GM23338 (cell line): Measurements from ENCODE around the gene DACH2. TPM values are rescaled to one million over a fixed set of nuclear protein-coding genes. Genes with fewer than 3 reads are reported as not detected.
A peak's percentile ranks its signal among the peaks of the same experiment; 100 is the strongest.

Experiments used
- ATAC-seq: fragments of 200-7000 bp; cut with Tn5 transposase; 3 replicates; pipeline ENCODE4 v1.9.1; 2020
- DNase-seq: peaks from one replicate; pipeline ENCODE4 v3.0.0-alpha.2; 2015; ENCODE audit warnings: low spot score
- H2AFZ ChIP-seq: fragments of 200-600 bp; sonication (generic); 2 replicates; pipeline ENCODE4 v1.8.0; 2016; ENCODE audit warnings: antibody characterized with exemption, mild to moderate bottlenecking, moderate library complexity
- H3F3A ChIP-seq: fragments of 200-600 bp; sonication (generic); replicated peaks from 2 replicates; pipeline ENCODE4 v1.8.0; 2017; ENCODE audit warnings: antibody characterized with exemption, mixed run types, low read depth
- H3K27ac ChIP-seq: fragments of 200-600 bp; sonication (generic); 2 replicates; pipeline ENCODE4 v1.6.1; 2016; ENCODE audit warnings: low read depth
- H3K27me3 ChIP-seq: fragments of 200-600 bp; sonication (generic); 2 replicates; pipeline ENCODE4 v1.8.0; 2016; ENCODE audit warnings: mild to moderate bottlenecking, mixed run types, moderate library complexity; ENCODE audit not compliant: insufficient read depth
- H3K36me3 ChIP-seq: fragments of 200-600 bp; sonication (generic); 2 replicates; pipeline ENCODE4 v1.8.0; 2016; ENCODE audit warnings: mild to moderate bottlenecking; ENCODE audit not compliant: insufficient read depth
- H3K4me1 ChIP-seq: fragments of 200-600 bp; sonication (generic); 2 replicates; pipeline ENCODE4 v1.8.0; 2016; ENCODE audit warnings: mild to moderate bottlenecking, moderate library complexity; ENCODE audit not compliant: insufficient read depth
- H3K4me2 ChIP-seq: fragments of 200-600 bp; sonication (generic); 2 replicates; pipeline ENCODE4 v1.7.1; 2017; ENCODE audit warnings: mixed run types
- H3K4me3 ChIP-seq: fragments of 200-600 bp; sonication (generic); 2 replicates; pipeline ENCODE4 v1.6.1; 2016; ENCODE audit warnings: mixed run types
- H3K79me2 ChIP-seq: fragments of 200-600 bp; sonication (generic); replicated peaks from 2 replicates; pipeline ENCODE4 v1.8.0; 2017; ENCODE audit warnings: mild to moderate bottlenecking; ENCODE audit not compliant: insufficient read depth
- H3K9me2 ChIP-seq: fragments of 200-600 bp; sonication (generic); 2 replicates; pipeline ENCODE4 v1.8.0; 2017; ENCODE audit not compliant: insufficient read depth
- H4K20me1 ChIP-seq: fragments of 200-600 bp; sonication (generic); replicated peaks from 2 replicates; pipeline ENCODE4 v1.8.0; 2017; ENCODE audit warnings: mild to moderate bottlenecking; ENCODE audit not compliant: insufficient read depth
- H3K27ac Mint-ChIP-seq: 2 replicates; pipeline ENCODE4 v1.8.0; 2020; ENCODE audit warnings: inconsistent platforms, mild to moderate bottlenecking, moderate library complexity, mixed read lengths
- H3K27me3 Mint-ChIP-seq: 3 replicates; pipeline ENCODE4 v1.8.0; 2022; ENCODE audit warnings: low read depth, mild to moderate bottlenecking, moderate library complexity, mixed read lengths, inconsistent platforms; ENCODE audit not compliant: insufficient read depth, poor library complexity
- H3K36me3 Mint-ChIP-seq: 3 replicates; pipeline ENCODE4 v1.8.0; 2021; ENCODE audit warnings: low read depth, mild to moderate bottlenecking, inconsistent platforms, moderate library complexity, mixed read lengths
- H3K4me1 Mint-ChIP-seq: 3 replicates; pipeline ENCODE4 v1.8.0; 2020; ENCODE audit warnings: mild to moderate bottlenecking, inconsistent platforms, mixed read lengths
- H3K4me3 Mint-ChIP-seq: 3 replicates; pipeline ENCODE4 v1.8.0; 2021; ENCODE audit warnings: moderate library complexity, mild to moderate bottlenecking, inconsistent platforms, mixed read lengths
- H3K9me3 Mint-ChIP-seq: 3 replicates; pipeline ENCODE4 v1.8.0; 2020; ENCODE audit warnings: moderate library complexity, mild to moderate bottlenecking, inconsistent platforms, mixed read lengths
- EZH2 ChIP-seq: fragments of 200-600 bp; sonication (generic); IDR thresholded peaks from one replicate; pipeline ENCODE4 v1.8.0; 2017; ENCODE audit warnings: antibody characterized with exemption, mild to moderate bottlenecking, low read depth; ENCODE audit not compliant: unreplicated experiment
- EZH2phosphoT487 ChIP-seq: fragments of 200-600 bp; sonication (generic); IDR thresholded peaks from one replicate; pipeline ENCODE4 v1.8.1; 2018; ENCODE audit warnings: antibody characterized with exemption; ENCODE audit not compliant: unreplicated experiment
- JUNB ChIP-seq: IDR thresholded peaks from one replicate; pipeline ENCODE4 v1.6.1; 2016; ENCODE audit warnings: antibody characterized with exemption; ENCODE audit not compliant: unreplicated experiment
- POLR2AphosphoS5 ChIP-seq: IDR thresholded peaks from 2 replicates; pipeline ENCODE4 v1.6.1; 2016; ENCODE audit warnings: antibody characterized with exemption, low read depth
- STAT1 ChIP-seq: IDR thresholded peaks from one replicate; pipeline ENCODE4 v1.6.1; 2016; ENCODE audit warnings: antibody characterized with exemption; ENCODE audit not compliant: unreplicated experiment
- ZNF331 ChIP-seq: fragments of 250-450 bp; sonication (Bioruptor Pico); IDR thresholded peaks from 2 replicates; pipeline ENCODE4 v1.5.0; 2020; ENCODE audit warnings: low read depth, mild to moderate bottlenecking, moderate library complexity
- polyA plus RNA-seq: library from polyadenylated mRNA; unstranded; fragments of >200 nt; fragmentation: Nextera tagmentation; extraction: Ambion mirVana; gene quantifications from 2 replicates; pipeline ENCODE4 v1.2.1, GENCODE V29; 2016
- total RNA-seq: library from RNA; depleted of rRNA; stranded (reverse); fragments of >200 nt; shearing (Covaris generic); gene quantifications from 2 replicates; pipeline ENCODE4 v1.2.3, GENCODE V29; 2014
- TF ChIP-seq, protein P1 (sequence below): IDR thresholded peaks from one replicate; pipeline ENCODE4 v1.6.1; 2018; ENCODE audit warnings: antibody characterized with exemption; ENCODE audit not compliant: unreplicated experiment
- TF ChIP-seq, protein P2 (sequence below): fragments of 250-450 bp; sonication (Bioruptor Pico); IDR thresholded peaks from 2 replicates; pipeline ENCODE4 v1.5.0; 2020; ENCODE audit warnings: mild to moderate bottlenecking, moderate library complexity
- TF ChIP-seq, protein P3 (sequence below), 2 experiments: fragments of 200-600 bp in 1 of 2; sonication (generic) in 1 of 2; conservative IDR thresholded peaks; 2 replicates each; pipeline versions ENCODE4 v1.5.1 to v1.6.1; 2016 to 2017; ENCODE audit warnings: antibody characterized with exemption in 2 of 2, low read depth in 2 of 2, mild to moderate bottlenecking in 2 of 2, moderate library complexity in 1 of 2

The DACH2 gene
- total and polyA plus RNA-seq, 2 experiments from 2014 or later: 2.4 to 4.6 TPM

DNA sequence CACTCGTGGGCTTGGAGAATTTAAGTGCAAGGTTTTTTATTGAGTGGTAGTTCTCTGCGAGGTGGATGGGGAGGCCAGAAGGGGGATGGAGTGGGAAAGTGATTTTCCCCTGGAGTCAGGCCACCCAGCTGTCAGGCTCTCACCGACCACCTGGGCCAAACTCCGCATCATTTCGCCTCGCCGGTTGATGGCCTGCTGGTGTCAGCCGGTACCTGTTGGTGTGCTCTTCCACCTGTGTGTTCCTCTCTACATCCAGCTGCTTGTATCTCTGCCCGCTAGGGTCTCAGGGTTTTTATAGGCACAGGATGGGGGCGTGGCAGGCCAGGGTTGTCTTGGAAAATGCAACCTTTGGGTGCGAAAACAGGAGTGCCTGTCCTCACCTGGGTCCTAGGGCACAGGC, 200.9 kb downstream of the DACH2 start:
- H3K4me1 ChIP-seq: no peaks in the 10 kb centered on the region
- H3K79me2 ChIP-seq: no peaks in the 10 kb centered on the region
- Mint-ChIP-seq H3K9me3 (no peaks in the 10 kb centered on the region), H3K4me1 (no peaks in the 10 kb centered on the region), H3K27me3 (no peaks in the 10 kb centered on the region), H3K27ac (no peak overlapping the region), H3K36me3 (no peaks in the 10 kb centered on the region), H3K4me3 (no peak overlapping the region)
- H3K9me2 ChIP-seq: no peaks in the 10 kb centered on the region
- no peaks in the 10 kb centered on the region for H4K20me1 ChIP-seq
- peak; percentile 51; the same call in 2 of the 3 replicates for ATAC-seq
- H3K27ac ChIP-seq: no peak overlapping the region
- no peak overlapping the region for H3K4me2 ChIP-seq
- no peaks in the 10 kb centered on the region for H3K27me3 ChIP-seq
- no peaks in the 10 kb centered on the region for H3F3A ChIP-seq
- H3K36me3 ChIP-seq: no peaks in the 10 kb centered on the region
- DNase-seq: no peak
- H3K4me3 ChIP-seq: no peak overlapping the region
- no peak overlapping the region for H2AFZ ChIP-seq
- TF ChIP-seq, protein P1, sequence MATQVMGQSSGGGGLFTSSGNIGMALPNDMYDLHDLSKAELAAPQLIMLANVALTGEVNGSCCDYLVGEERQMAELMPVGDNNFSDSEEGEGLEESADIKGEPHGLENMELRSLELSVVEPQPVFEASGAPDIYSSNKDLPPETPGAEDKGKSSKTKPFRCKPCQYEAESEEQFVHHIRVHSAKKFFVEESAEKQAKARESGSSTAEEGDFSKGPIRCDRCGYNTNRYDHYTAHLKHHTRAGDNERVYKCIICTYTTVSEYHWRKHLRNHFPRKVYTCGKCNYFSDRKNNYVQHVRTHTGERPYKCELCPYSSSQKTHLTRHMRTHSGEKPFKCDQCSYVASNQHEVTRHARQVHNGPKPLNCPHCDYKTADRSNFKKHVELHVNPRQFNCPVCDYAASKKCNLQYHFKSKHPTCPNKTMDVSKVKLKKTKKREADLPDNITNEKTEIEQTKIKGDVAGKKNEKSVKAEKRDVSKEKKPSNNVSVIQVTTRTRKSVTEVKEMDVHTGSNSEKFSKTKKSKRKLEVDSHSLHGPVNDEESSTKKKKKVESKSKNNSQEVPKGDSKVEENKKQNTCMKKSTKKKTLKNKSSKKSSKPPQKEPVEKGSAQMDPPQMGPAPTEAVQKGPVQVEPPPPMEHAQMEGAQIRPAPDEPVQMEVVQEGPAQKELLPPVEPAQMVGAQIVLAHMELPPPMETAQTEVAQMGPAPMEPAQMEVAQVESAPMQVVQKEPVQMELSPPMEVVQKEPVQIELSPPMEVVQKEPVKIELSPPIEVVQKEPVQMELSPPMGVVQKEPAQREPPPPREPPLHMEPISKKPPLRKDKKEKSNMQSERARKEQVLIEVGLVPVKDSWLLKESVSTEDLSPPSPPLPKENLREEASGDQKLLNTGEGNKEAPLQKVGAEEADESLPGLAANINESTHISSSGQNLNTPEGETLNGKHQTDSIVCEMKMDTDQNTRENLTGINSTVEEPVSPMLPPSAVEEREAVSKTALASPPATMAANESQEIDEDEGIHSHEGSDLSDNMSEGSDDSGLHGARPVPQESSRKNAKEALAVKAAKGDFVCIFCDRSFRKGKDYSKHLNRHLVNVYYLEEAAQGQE: no peak
- TF ChIP-seq JUNB (no peak), POLR2AphosphoS5 (no peak), EZH2phosphoT487 (no peak), STAT1 (no peak), ZNF331 (CRISPR knock-in tag) (no peak), EZH2 (no peak)
- TF ChIP-seq, protein P2, sequence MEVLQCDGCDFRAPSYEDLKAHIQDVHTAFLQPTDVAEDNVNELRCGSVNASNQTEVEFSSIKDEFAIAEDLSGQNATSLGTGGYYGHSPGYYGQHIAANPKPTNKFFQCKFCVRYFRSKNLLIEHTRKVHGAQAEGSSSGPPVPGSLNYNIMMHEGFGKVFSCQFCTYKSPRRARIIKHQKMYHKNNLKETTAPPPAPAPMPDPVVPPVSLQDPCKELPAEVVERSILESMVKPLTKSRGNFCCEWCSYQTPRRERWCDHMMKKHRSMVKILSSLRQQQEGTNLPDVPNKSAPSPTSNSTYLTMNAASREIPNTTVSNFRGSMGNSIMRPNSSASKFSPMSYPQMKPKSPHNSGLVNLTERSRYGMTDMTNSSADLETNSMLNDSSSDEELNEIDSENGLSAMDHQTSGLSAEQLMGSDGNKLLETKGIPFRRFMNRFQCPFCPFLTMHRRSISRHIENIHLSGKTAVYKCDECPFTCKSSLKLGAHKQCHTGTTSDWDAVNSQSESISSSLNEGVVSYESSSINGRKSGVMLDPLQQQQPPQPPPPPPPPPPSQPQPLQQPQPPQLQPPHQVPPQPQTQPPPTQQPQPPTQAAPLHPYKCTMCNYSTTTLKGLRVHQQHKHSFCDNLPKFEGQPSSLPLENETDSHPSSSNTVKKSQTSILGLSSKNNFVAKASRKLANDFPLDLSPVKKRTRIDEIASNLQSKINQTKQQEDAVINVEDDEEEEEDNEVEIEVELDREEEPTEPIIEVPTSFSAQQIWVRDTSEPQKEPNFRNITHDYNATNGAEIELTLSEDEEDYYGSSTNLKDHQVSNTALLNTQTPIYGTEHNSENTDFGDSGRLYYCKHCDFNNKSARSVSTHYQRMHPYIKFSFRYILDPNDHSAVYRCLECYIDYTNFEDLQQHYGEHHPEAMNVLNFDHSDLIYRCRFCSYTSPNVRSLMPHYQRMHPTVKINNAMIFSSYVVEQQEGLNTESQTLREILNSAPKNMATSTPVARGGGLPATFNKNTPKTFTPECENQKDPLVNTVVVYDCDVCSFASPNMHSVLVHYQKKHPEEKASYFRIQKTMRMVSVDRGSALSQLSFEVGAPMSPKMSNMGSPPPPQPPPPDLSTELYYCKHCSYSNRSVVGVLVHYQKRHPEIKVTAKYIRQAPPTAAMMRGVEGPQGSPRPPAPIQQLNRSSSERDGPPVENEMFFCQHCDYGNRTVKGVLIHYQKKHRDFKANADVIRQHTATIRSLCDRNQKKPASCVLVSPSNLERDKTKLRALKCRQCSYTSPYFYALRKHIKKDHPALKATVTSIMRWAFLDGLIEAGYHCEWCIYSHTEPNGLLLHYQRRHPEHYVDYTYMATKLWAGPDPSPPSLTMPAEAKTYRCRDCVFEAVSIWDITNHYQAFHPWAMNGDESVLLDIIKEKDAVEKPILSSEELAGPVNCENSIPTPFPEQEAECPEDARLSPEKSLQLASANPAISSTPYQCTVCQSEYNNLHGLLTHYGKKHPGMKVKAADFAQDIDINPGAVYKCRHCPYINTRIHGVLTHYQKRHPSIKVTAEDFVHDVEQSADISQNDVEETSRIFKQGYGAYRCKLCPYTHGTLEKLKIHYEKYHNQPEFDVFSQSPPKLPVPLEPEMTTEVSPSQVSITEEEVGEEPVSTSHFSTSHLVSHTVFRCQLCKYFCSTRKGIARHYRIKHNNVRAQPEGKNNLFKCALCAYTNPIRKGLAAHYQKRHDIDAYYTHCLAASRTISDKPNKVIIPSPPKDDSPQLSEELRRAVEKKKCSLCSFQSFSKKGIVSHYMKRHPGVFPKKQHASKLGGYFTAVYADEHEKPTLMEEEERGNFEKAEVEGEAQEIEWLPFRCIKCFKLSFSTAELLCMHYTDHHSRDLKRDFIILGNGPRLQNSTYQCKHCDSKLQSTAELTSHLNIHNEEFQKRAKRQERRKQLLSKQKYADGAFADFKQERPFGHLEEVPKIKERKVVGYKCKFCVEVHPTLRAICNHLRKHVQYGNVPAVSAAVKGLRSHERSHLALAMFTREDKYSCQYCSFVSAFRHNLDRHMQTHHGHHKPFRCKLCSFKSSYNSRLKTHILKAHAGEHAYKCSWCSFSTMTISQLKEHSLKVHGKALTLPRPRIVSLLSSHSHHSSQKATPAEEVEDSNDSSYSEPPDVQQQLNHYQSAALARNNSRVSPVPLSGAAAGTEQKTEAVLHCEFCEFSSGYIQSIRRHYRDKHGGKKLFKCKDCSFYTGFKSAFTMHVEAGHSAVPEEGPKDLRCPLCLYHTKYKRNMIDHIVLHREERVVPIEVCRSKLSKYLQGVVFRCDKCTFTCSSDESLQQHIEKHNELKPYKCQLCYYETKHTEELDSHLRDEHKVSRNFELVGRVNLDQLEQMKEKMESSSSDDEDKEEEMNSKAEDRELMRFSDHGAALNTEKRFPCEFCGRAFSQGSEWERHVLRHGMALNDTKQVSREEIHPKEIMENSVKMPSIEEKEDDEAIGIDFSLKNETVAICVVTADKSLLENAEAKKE (CRISPR knock-in tag): no peak
- TF ChIP-seq, protein P3, sequence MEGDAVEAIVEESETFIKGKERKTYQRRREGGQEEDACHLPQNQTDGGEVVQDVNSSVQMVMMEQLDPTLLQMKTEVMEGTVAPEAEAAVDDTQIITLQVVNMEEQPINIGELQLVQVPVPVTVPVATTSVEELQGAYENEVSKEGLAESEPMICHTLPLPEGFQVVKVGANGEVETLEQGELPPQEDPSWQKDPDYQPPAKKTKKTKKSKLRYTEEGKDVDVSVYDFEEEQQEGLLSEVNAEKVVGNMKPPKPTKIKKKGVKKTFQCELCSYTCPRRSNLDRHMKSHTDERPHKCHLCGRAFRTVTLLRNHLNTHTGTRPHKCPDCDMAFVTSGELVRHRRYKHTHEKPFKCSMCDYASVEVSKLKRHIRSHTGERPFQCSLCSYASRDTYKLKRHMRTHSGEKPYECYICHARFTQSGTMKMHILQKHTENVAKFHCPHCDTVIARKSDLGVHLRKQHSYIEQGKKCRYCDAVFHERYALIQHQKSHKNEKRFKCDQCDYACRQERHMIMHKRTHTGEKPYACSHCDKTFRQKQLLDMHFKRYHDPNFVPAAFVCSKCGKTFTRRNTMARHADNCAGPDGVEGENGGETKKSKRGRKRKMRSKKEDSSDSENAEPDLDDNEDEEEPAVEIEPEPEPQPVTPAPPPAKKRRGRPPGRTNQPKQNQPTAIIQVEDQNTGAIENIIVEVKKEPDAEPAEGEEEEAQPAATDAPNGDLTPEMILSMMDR (conservative IDR thresholded peaks at IDR 0.05; ENCODE audit: low read depth in 2 of 2): no peak
